Measurements from ENCODE around the gene TMEM115.

Gene TMEM115

DNA sequence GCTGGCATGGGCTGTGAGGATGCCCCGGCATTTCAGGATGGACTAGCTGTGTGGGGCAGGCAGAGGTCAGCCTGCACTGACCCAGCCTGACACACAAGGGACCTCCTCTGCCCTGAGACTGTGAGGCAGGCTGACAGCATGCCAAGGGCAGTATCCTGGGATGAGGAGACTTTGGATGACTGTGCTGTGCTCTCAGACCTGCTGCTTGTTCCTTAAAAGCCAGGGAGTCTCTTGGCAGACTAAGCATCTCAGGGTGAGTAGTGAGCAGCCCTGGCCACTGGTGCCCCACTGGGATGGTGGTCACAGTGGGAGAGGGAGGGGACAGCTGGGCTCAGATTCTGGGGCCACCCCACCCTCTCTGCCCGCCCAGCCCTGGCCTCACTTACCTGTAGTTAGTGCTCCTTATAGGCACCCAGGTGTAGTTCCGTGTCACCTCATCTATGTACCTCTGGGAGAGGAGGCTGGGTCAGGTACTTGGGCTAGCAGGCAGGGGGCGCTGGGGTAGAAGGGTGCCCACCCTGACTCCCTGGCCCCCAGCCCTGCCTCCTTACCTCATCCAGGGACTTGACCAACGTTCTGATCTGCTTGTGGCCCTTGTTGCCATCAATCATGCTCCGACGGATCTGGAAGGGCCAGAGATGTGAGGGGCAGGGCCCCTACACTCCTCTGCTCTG, 16.1 kb upstream of the TMEM115 start:
- DNase-seq, result no peak

DNA sequence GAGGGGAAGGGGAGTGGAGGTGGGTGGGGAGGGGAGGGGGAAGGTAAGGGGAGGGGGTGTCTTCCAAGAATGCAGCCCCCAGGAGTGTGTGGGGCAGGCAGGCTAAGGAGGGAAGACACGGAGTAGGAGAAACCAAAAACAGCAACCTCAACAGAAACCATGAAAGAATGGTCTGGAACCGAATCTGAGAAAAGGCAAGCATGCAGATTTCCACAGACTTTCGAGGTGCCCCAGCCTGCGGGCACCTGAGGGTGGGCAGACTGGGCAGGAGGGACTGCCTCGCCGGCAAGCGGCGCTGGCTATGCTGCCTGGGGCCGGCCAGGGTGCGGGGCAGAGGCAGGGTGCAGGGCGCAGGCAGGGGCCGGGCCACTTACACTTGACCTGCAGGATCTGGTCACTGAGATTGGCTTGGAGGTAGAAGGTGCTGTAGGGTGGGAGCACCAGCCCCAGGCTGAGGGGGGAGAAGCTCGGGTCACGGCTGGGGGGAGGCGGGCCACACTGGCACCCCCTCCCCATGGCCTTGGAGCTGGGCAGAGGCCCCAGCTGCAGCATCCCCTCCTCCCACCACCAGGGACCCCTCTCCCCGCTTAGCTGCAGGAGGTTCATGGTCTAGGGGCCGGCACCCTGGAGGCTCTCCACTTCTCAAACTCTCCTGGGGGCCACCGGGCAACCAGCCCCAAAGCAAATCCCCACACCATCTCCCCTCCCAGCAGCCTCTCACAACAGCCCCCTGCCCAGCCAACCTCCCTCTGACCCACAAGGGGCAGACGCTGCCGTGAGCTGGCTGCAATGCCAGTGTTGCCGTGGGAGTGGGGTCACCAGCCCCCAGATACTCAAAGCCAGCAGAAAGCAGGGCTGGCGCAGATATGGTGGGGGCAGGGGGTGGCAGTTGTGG, 15.3 kb upstream of the TMEM115 start:
- DNase-seq, result no peak

DNA sequence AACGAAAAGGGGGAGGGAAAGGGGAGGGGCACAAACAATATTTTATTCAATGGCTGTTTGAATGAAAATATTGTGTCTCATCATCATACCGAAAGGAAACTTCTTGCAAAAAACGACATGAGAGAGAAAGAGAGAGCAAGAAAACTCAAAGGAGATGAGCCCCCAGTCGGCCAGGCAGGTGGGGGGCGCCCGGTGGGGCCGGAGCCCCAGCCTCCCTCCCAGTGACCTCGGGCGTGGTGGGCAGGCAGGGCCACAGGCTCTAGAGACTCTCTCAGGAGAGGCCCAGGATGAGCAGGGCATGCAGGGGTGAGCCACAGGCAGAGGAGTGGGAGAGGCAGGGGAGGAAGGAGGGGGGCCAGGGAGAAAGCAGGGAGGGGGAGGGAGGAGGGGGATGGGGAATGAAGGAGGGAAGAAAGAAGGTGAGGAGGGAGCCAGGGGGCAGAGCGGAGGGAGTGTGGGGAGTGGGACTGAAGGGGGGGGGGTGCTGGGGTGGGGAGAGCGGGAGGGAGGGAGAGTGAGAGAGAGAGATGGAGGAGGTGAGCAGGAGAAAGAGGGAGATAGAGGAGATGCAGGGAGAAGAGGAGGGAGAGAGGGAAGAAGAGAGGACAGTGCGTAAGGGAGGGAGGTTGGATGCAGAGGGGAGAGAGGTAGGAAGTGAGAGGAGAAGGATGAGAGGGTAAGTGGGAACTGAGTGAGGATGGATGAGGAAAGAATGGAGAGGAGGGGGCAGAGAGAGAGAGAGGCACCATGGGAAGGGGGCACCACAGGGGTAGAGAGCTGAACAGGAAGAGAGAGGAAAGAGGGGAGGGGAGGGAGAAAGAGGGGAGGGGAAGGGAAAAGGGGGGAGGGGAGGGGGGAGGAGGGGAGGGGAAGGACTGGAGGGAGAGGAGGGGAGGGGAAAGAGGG, 14.1 kb upstream of the TMEM115 start:
- DNase-seq, result no peak

DNA sequence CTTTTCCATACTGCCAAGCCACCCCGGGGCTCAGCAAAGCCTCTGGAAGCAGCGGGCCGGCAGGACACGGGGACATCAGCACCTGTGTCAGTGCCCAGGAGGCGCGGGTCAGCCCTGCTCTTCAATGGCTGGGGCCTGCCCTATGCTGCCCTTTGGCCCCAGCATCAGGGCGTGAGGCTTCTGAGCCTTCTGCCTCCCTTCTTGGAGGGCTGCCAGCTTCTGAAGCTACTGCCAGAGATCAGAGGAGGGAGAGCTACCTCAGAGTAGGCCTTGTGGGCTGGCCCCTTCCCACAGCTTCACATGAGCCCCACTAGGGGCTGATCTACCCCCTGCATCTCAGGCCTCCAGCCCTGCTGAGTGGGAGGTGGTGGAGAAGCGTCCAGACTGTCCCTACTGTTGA, 13.0 kb upstream of the TMEM115 start:
- DNase-seq, result no peak

DNA sequence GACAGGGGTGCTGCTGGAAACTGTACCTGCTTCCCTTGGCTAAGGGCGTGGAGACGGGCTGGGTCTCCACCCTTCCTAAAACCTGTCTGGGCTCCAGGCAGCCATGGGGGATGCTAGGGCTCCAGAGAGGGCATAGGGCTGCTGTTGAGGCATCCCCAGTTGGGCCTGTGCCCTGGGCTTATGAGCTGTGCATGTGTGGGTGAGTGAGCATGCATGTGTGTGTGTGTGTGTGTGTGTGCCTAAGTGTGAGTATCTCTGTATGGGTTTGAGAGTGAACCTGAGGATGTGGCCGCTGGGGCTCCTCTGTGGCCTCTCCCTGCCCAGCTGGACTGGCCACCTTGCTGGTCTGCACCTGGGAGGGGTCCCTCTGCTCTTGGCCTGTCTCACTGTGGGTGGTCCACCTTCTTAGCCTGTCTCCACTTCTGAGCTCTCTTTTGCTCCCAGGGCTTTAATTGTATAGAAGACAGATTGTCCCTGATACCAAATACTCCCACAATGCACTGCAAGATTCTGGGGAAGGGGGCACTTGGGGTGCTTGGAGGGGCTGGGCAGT, 11.9 kb upstream of the TMEM115 start:
- no peak for DNase-seq

DNA sequence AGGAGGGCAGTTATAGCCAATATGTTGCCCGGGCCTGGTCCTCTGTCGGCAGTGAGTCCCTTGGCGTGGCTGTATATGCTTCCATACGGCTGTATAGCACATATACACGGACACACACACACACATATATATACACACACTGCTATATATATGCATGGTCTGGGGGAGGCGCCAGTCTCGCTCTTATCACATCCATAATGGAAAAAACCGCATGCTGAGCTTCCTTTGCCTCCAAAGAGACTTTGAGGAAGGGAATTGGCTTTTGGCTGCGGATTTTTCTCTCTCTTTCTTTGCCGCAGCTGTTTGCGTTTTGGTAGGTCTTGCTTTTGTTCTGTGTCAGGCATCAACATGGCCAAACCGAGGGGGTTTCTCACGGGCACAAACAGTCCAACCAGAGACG, 11.3 kb upstream of the TMEM115 start:
- no peak for DNase-seq

DNA sequence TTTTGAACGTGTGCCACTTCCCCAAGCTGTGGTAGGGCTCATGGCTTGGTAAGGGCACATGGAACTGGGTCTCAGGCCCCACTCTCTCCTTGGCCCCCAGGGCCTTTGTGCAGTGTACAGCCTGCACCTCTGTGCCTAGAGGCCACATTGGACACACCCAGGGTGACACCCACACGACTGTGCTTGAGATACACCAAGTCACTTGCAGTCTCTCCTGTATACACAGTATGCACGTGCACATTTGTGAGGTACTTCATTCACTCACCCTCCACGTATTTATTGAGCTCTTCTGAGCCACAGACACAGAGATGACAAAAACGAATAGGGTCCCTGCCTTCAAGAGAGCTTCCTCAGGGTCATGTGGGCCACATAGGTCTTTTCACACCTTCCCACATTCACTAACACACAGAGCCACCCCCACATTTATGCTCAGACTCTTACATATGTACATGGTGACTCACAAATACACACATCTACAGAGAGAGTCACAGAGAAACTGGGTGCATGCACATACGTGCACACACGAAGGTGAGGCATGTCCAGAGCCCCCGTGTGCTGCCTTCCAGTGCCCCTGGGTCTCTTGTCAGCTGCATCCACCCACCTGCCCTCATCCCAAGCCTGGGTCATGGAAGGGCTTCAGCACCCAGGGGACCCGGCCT, 9.8 kb upstream of the TMEM115 start:
- DNase-seq, result no peak

DNA sequence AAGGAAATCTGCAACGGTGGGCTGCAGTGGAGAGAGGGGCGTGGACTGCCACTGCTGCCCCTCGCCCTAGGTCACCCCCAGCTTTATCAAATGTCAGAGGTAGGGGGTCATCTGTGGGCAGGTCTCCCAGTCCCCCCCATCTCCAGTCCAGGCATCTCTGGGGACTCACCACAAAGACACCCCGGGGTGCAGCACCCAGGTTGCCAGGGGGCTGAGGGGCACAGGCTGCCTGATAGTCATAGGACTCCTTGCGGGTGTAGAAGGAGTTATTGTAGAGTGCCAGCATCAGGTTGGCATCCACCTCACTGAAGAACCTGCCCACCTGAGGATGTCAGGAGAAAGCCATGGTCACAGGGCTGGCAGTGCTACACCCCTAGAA, 6.5 kb upstream of the TMEM115 start:
- no peak for DNase-seq

DNA sequence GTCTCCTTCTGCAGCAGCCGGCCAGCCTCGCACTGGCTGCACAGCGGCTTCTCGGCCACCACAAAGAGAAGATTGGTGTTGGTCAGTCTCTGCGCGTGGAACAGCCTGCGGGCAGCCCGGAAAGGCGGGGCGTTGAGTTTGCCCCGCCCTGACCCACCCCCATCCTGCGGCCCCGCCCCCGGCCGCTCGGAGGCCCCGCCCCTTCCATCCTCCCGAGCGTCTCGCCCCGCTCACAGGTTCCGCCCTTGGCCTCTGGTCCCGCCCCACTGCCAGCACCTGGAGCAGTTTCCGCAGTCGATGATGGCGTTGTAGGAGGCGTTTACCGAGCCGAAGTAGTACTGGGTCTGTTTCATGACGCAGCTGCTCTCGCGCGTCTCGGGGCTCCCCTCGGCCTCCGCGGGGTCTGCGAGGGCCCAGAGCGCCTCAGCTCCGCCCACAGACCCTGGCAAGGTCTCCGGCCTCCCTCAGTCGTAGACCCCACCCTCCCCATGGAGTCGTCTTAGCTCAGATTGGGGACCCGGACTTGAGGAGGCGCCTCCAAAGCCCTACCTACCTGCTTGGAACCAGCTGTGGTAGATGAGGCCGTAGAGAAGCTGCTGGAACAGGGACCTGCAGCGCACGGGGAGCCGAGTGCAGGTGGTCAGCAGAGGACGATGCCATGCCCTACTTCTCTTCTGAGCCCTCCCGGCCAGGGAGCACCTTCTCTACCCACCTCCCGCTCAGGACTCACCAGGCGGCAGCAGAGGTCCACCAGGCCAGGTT, 5.9 kb upstream of the TMEM115 start:
- DNase-seq, result no peak

DNA sequence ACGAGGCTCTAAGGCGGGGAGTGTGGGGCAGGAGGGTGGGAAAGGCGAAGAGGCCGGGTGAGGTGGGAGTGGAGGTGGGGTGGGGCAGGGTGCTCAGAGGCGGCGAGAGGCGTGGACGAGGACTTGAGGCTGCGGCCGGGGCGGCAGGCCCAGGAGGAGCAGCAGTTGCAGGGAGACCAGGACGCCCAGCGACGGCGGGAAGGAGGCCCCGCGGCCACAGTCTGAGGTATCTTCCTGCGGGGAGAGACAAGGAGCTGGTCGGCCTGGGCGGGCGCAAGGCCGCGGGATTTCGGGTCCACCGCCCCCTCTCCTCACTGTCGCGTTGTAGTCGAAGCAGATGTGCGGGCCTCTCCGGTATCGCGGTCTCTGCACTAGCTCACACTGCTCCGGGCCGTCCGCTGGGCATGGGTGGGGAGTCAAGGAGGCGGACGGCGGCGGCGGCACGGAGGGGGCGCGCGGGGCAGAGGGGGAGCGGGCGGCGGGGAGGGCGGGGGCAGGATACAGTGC, 5.3 kb upstream of the TMEM115 start:
- DNase-seq, result no peak

DNA sequence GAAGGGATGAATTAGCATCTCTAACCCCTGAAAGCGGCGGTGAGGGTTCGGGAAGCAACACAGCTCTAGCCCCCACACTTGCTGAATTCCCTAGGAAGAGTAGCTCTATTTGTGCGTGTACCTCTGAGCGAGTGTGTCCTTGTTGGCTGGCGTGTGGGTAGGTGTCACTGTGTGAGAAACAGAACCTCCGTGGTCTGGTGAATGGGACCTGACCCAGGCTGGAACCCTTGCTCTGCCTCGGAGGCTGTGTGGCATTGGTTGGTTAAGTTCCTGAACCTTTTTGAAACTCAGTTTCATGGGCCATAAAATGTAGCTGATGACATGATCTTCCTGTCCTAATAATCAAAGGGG, 414 bp upstream of the TMEM115 start:
- DNase-seq, result no peak

DNA sequence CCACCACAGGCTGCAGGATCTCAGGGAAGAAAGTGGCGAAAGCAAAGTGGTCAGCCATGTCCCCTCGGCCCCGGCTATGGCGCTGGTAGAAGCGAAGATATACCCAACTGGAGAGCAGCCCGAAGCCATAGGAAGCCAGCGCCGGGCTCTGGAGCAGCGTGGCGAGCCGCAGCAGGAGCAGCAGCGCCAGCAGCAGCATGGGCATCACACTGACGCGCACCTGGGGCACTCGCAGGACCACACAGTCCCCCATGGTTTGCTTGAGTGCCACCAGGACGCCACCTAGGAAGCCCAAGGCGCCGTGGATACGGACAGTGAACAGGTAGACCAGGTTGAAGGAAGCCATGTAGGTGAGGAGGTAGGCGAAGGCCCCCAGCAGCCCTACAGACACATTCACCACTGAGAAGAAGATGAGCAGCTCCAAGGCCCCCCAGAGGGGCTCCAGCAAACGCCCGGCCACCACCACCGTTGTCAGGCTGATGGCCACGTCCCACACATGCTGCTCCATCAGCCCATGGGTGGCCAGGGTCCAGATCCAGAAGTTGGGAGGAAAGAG, 888 bp downstream of the TMEM115 start:
- no peak for DNase-seq

DNA sequence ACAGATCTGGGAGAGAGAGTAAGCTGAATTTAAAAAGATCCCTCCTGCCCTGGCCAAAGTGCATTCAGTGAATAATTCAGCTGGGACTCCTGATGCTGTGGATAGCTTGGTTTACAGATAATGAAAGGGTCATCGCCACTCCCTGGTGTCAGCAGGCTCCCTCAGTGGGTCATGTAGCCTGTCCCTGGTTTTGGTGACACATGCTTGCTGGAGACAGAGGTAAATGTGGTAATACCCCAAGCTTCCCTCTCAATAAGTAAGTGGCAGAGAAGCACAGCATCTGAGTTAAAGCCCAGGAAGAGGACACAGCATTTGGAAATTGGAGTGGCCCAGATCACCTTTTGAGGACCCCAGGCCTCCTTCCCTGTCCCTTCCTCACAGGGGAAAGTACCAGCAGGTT, 1.8 kb downstream of the TMEM115 start:
- no peak for DNase-seq

DNA sequence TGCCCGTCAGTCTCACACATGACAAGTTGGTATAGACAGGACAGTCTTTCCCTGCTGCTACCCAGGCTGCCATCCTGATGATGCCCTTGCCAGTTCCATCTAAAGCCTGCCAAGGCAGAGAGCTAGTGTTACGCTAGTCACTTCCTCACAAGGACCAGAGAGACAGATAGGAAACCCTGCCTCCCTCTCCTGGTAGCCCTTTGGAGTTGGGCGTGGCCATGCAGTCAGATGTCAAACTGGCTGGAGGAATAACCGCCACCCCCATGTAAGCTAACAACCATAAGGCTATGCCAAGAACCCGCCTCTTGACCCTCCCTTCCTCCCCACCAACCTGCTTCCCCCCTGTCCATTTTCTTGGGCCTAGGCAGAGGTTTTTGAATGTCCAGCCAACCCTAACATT, 2.8 kb downstream of the TMEM115 start:
- DNase-seq, result no peak

DNA sequence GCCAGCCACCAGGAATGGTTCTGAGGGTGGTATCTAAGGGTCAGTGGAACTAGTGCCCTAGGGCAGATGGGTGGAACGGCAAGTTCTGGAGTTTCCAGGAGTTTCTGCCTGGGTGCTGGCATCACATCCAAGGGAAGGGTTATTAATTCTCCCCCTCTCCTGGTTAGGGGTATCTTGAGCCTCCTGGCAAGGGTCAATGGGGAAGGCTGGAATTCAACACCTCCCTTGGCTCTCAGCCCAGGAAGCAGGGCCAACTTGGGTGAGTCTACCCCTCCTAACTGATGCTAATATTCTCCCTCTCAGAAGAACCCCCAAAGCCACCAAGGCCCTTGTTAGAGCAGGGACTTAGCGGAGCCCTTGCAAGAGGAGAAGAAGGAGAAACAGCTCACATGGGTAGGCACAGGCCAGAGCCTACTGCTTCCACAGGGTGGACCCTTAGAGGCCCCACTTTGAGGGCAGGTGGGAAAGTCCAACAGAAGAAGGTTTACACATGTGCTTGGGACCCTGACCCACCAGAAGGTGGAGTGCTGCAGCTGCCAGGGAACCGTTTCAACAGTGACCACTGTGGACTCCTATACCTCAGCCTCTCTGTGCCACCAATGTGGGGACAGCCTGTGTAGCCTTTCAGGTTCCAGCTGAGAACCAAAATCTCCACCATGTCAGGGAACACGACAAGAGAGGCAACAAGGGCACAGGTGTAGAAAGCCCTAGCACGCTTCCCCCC, 3.3 kb downstream of the TMEM115 start:
- DNase-seq, result no peak

DNA sequence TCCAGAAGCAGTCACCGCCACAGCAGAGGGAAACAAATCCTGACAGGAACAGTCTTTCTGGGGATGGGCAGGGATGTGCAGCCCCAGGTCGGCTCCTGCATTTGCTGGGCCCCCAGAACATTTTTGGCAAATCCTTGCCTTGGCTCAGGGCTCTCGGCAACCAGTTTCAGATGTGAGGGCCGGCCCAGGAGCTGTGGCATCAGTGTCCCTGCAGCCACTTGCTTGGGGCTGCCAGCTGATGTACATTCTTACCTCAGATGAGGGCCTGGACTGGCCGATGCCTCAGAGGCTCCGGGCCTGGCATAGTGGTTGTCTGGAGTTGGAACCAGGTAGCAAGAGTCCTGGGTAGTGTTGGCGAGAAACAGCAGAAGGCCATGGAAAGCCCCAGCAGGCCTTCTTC, 4.5 kb downstream of the TMEM115 start:
- DNase-seq, result no peak

DNA sequence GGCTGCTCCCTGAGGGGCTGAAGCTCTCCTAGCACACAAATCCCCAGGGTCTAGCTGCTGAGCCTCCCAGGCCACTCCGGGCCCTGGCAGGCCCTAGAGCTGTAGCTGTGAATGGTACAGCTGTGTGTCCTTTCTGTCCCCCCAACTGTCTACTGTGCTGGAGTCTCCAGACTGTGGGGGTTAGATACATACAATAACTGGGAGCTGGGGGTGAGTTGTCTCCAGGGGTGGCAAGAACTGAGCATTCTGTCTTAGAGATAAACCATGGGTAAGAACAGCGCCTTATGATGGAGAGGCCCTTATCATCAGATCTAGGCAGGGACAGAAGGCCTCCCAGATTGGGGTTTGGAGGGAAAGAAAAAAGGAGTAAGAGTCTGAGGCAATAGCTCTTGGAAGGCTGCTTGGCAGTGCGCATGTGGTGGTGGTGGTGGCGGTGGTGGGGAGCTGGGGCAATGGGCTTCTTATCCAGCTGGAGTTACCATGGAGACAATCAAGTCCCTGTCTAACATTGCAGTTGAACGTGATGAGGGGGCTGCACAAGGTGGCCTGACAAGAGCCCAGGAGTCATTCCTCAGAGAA, 5.0 kb downstream of the TMEM115 start:
- no peak for DNase-seq

DNA sequence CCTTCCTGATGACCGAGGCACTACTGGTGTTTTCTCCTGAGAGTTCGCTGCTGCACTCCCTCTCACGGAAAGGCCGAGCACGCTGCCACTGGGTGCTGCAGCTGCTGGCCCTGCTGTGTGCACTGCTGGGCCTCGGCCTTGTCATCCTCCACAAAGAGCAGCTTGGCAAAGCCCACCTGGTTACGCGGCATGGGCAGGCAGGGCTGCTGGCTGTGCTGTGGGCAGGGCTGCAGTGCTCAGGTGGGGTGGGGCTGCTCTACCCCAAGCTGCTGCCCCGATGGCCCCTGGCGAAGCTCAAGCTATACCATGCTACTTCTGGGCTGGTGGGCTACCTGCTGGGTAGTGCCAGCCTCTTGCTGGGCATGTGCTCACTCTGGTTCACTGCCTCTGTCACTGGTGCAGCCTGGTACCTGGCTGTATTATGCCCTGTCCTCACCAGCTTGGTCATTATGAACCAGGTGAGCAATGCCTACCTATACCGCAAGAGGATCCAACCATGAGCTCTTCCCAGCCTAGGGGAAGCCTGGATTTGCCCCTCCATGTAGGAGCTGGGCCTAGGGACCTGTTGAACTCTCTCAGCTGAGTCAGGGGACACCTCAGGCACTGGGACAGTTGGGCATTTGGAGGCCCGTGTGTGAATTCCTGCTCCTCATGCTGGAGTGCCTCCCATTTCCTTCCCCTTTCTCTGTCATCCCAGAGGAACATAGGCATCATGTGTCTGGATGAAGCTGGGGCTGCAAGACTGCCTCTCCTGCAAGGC, 5.9 kb downstream of the TMEM115 start:
- DNase-seq, result no peak

DNA sequence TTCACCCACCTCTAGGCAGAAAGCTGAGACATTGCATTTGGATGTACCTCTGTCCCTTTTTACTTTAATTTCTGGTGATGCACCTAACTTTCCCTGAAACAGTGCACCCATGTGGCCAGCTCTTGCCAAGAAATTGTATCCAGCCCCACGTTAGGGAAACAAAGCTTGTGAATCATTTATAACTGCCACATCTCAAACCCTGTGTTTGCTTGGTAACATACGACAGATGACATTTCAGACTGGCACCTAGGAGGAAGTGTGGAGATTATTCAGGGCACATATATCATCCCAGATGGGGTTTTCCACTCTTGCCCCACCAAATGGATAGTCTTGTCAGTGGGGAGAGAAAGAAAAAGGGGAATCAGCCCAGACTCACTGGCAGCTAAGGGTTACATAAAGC, 6.5 kb downstream of the TMEM115 start:
- DNase-seq, result no peak

DNA sequence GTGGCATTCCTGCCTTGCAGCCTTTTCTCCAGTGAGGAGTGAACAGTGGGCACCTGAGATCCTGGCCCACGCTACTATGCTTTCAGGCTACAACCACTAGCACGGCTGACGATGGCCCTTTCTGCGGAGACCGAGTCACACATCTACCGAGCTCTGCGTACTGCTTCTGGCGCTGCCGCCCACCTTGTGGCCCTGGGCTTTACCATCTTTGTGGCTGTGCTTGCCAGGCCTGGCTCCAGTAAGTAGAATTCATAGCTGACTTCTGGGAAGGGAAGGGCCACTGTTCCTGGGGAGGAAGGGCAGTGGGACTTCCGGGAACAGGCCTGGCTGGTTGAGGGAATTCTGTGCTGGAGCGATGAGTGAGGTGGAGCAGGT, 8.0 kb downstream of the TMEM115 start:
- no peak for DNase-seq
